Coronary artery (tissue), 2 donors: ENCODE data around the gene PITPNM1.

ENCODE experiments used
- DNase-seq: peaks from one replicate; pipeline ENCODE4 v3.0.0-alpha.2; 2017; ENCODE audit warnings: low spot score
- H3K27ac ChIP-seq, 2 donors: fragments of 200-600 bp; sonication (generic); one replicate each; pipeline ENCODE4 v1.5.1; 2016 to 2019
- H3K4me3 ChIP-seq: fragments of 200-600 bp; sonication (generic); 2 replicates; pipeline ENCODE4 v1.5.1; 2016; ENCODE audit warnings: mild to moderate bottlenecking, moderate library complexity
- TF ChIP-seq, protein P1 (sequence below): fragments of 200-600 bp; sonication (generic); IDR thresholded peaks from one replicate; pipeline ENCODE4 v1.5.1; 2019; ENCODE audit warnings: antibody characterized with exemption

PITPNM1 gene

DNA sequence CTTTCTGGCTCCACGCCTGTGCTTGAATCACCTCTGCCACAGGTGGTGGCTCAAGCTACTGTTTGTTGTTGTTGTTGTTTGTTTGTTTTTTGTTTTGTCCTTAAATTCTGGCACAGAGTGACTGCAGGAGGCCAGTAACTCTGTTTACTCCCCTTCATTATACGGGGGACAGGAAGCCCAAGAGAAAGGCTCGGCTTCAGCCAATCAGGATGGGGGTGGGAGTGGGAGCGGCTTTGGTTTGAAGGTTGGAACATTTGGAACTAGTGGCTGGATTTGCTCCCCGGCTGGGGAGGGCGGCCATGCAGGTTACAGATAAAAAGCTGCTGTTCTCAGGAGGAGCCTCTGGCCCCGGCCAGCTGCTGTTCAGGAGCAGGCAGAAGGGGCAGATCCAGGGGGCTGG is 37.8 kb upstream of the PITPNM1 start:
- Histone ChIP-seq H3K27ac (no peak overlapping the region), H3K4me3 (no peak overlapping the region)
- no peak for DNase-seq
- TF ChIP-seq, protein P1, sequence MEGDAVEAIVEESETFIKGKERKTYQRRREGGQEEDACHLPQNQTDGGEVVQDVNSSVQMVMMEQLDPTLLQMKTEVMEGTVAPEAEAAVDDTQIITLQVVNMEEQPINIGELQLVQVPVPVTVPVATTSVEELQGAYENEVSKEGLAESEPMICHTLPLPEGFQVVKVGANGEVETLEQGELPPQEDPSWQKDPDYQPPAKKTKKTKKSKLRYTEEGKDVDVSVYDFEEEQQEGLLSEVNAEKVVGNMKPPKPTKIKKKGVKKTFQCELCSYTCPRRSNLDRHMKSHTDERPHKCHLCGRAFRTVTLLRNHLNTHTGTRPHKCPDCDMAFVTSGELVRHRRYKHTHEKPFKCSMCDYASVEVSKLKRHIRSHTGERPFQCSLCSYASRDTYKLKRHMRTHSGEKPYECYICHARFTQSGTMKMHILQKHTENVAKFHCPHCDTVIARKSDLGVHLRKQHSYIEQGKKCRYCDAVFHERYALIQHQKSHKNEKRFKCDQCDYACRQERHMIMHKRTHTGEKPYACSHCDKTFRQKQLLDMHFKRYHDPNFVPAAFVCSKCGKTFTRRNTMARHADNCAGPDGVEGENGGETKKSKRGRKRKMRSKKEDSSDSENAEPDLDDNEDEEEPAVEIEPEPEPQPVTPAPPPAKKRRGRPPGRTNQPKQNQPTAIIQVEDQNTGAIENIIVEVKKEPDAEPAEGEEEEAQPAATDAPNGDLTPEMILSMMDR, result no peak

DNA sequence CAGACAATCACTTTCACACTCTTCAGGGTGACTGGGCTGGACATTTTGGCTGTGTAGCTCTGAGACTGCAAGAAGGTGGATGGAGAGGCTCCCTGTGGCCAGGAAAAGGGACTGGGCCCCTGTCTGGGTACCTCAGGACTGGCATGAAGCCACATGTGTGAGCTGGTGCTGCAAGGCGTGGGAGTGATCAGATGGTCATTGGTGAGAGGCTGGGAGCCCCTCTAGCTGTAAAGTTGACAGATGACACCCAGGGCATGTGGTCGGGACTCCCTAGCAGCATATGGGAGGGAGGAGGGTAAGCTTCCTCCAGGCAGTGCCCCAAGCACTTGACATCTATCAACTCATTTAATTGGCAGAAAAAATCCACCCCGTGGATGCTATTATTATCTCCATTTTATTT is 37.0 kb upstream of the PITPNM1 start:
- DNase-seq, result no peak
- TF ChIP-seq, protein P1, result no peak
- no peak overlapping the region for H3K4me3 ChIP-seq
- H3K27ac ChIP-seq, result no peak overlapping the region

DNA sequence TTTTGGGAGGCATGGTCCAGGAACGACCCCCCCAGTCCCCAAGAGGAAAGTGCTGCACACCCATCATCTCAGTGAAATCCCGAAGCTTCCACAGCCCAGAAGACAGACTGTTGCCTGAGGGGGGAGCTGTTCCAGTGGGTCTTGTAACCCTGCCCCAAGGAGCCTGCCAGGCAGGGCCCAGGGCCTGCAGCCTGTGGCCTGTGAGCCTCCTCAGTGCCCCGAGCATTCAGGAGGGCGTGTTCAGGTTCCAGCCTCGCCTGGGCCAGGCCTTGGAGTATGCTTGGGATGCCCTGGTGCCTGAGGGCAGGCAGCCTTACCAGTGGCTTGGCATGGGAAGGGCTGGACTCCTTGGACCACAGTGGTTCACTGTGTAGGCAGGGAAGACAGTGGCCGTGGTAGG is 36.0 kb upstream of the PITPNM1 start:
- no peak for DNase-seq
- TF ChIP-seq, protein P1, result no peak
- Histone ChIP-seq H3K4me3 (no peak overlapping the region), H3K27ac (no peak overlapping the region)

DNA sequence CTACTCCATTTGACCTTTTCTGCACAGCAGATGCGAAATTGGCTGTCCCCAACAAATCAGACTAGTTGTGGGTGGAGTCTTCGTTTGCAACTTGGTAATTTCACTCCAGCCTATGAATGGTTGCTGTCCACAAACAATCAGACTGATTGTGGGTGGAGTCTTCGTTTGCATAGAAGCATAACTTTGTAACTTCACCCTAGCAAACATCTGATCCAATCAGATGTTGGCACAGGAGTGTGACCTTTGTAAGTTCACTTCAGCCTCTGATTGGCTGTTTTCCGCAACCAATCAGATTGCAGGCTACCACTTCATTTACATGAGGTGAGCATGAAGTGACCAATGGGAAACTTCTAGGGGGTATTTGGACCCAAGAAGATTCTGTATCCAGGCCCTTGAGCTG is 34.4 kb upstream of the PITPNM1 start:
- no peak overlapping the region for H3K4me3 ChIP-seq
- H3K27ac ChIP-seq, result no peak overlapping the region
- TF ChIP-seq, protein P1, result no peak
- DNase-seq, result no peak

DNA sequence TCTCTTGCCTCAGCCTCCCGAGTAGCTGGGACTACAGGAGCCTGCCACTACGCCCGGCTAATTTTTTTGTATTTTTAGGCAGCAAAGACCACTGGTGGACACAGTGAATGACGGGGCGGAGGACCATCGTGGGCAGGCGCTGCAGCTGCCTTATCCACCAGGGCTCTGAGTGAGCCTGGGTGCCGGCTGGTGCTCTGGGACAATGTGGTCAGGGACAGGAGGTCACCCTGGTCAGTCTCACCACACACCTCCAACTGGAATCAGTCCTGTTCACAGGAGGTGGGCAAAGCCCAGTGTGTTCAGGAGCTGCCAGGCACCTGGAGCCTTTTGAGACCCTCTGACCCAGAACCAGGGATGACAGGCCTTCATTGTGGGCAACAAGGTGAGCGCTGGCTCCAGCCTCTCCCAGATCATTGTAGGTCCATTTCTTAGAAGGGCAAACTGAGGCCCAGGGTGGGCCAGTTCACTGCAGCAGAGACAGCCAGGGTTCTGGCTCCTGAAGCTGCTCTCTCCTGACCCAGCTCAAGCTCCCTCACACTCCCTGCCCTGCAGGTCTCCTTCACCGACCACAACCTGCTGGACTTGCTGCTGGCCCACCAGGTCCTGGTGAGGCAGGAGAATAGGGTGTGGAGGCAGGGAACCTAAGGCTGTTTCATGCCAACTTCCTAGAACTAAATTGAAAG is 33.8 kb upstream of the PITPNM1 start:
- Histone ChIP-seq H3K4me3 (no peak overlapping the region), H3K27ac (no peak overlapping the region)
- no peak for DNase-seq
- TF ChIP-seq, protein P1, result no peak

DNA sequence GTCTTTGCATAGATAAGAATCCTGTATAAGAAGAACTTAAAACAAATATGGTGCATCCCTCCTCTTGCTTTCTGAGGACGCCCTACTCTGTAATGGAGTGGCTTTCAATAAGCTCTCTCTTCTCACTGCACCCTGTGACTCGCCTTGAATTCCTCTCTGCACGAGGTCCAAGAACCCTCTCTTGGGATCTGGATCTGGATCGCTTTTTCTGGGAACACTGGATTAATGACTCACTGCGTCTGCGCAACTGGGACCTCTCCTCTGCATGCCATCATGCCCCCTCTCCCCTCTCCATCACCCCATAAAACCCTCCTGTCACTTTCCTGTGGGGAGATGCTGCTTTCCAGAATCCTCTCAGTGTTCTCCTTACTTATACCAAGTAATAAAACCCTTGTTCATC is 33.1 kb upstream of the PITPNM1 start:
- Histone ChIP-seq H3K4me3 (no peak overlapping the region), H3K27ac (no peak overlapping the region)
- no peak for DNase-seq
- TF ChIP-seq, protein P1, result no peak

DNA sequence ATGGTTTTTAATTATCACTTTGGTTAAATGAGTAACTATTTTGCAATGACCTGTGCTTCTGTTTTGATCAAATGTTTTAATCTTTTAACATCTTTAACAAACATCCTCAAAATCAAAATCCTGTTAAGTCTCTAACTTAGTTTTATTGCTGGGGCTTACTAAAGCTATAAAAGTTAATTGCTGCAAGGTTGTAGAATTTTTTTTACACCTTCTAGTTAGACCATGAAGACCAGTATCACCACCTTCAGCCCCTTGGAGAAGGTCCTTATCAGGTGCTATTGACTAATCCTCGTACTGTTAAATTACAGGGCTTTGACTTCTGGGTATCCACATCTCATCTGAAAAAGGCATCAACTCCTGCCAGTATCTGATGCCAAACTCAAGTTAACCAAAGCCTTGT is 30.4 kb upstream of the PITPNM1 start:
- no peak for DNase-seq

More for the DNA sequence above, 30.4 kb upstream of the PITPNM1 start:
- TF ChIP-seq, protein P1, result no peak
- Histone ChIP-seq H3K4me3 (no peak overlapping the region), H3K27ac (no peak overlapping the region)
